Left cardiac atrium (tissue), 4 donors: ENCODE results near the gene HAUS6. TPM values are rescaled to one million over a fixed set of nuclear protein-coding genes. Genes with fewer than 3 reads are reported as not detected.
"Not testable (repeated sequence)": the region's sequence is repeated elsewhere in the genome, so short reads cannot be mapped to it uniquely, and the experiment has no call there.

Source experiments
- ATAC-seq, 2 donors: fragments of 200-7000 bp; cut with Tn5 transposase; one replicate each; pipeline ENCODE4 v1.9.1; 2020; ENCODE audit warnings: mild to moderate bottlenecking in 2 of 2, moderate library complexity in 2 of 2
- DNase-seq: peaks from one replicate; pipeline ENCODE4 v3.0.0-alpha.2; 2020
- intact Hi-C, 2 donors: fragments of 100-400 bp; cut with DNase I; formaldehyde crosslinking; loops; one replicate each; pipeline versions ENCODE4 v1.14.1 to v1.15.1; 2022 to 2023
- total RNA-seq, 2 donors: library from RNA; stranded (reverse); fragmentation: NEBNext Ultra II Directional; extraction: Animal tissue kit (Norgen Biotek cat#: 25700); gene quantifications; one replicate each; pipeline ENCODE4 v1.2.1, GENCODE V29; 2021
- donor health status: DM: no; HTN: yes; CAD: no.
- donor health status: DM: no; HTN: yes; CAD: no; lungs with severe emphysema.
- donor health status: DM: yes; HTN: yes; CAD: no.
- donor health status: Dilated cardiomyopathy.

HAUS6 gene
- total RNA-seq, 2 donors from 2014 or later, result 6.8 to 11.7 TPM

DNA sequence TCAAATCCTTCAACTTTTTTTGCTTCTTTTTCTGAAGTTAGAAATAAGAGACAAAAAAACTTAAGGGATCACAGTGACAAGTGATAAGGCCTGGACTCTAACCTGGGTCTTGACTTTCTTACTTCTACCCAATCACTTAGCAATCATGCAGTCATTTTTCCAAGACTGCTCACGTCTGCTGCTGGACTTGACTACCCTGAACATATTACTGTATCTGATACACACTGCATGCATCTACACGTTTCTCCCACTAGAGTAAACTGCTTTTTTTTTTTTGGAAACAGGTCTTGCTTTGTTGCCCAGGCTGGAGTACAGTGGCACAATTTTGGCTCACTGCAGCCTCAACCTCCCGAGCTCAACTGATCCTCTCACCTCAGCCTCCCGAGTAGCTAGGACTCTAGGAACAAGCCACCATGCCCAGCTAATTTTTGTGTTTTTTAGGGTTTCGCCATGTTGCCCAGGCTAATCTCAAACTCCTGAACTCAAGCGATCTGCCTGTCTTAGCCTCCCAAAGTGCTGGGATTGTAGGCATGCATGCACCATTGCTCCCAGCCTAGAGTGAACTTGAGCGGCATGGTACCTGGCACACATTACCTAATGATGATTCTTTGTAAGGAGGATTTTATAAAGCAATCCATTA, 17.2 kb upstream of the HAUS6 start:
- DNase-seq (no peak), ATAC-seq (no peak)
- intact Hi-C loops, result loop anchor here (2.0 to 10.0 kb wide), 2 partner anchors 43 to 55 kb away; no protein-coding TSS in a partner anchor

DNA sequence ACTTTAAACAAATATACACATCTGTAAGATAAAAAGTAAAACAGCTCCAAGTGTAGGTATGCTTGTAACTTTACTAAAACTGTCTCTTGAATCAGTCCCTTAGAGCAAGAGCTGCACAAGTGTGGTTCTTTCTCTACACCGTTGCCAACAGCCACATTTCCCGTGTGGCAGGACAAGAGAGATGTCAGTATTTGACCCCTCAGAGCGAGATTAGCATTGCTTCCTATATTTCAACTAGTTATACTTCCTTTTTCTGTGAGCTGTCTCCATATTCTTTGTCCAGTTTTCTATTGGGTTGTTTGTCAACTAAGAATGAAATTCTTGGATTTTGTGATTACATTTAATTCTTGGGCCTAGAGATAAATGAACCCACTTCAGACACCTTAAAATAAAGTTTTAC, 16.5 kb upstream of the HAUS6 start:
- DNase-seq, result no peak
- no peak for ATAC-seq
- intact Hi-C loops, result loop anchor here in 1 of 2 donors (10.0 kb wide), 1 partner anchor 56 kb away; no protein-coding TSS in a partner anchor

DNA sequence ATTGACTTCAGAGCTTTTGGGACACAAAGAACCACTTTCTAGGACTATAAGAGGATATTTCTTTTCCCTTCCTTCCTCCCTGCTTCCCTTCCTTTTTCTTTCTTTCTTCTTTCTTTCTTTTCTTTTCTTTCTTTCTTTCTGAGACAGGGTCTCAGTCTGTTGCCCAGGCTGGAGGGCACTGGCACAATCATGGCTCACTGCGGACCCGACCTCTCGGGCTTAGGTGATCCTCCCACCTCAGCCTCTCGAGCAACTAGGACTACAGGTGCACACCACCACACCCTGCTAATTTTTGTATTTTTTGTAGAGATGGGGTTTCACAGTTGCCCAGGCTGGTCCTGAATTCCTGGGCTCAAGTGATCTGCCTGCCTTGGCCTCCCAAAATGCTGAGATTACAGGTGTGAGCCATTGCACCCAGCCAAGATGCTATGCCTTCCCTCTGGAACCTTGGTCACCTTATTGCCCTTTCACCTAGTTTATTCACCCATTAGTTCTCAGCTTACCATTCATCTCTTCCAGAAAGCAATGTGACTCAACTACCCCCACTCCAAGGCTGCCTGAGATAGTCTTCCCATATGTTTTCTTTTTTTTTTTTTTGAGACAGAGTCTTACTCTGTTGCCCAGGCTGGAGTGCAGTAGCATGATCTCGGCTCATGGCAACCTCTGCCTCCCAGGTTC, 14.5 kb upstream of the HAUS6 start:
- no peak for ATAC-seq
- intact Hi-C loops, result loop anchor here in 1 of 2 donors (10.0 kb wide), 1 partner anchor 58 kb away; no protein-coding TSS in a partner anchor

DNA sequence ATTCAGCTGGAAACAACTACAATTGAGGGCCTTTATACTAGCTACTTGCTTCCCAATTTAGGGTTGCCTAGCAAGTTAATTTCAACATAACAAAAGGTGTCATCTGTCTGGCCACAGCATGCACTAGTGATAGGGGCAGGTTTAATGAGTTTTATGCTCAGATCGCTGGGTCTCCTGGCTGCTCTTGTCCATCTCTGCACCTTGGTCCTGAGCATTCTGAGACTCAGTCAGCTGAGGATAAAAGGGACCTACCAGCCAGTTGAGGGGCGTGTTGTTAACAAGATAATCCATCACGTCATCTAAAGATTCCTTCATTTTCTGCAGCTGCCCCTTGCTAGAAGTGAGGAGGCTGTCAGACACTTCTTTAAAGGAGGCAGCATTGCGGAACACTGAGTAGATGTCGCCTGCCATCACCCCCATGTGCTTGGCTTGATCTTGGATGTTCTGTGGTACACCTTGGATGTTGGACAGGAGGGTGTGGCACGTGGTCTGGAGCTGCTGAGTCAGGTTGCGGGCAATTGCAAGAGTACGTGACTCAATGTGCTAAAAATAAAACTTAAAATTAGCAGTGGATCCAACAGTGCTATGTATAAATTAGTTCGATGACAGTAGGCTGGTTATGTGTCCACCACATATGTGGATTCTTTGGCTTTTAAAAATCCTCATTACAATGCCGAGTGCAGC, 13.5 kb upstream of the HAUS6 start:
- intact Hi-C loops, result loop anchor here in 1 of 2 donors (10.0 kb wide), 1 partner anchor 59 kb away; no protein-coding TSS in a partner anchor
- DNase-seq (peak; percentile 66), ATAC-seq (peak; percentile 56 to 75)

More for the DNA sequence above, 14.5 kb upstream of the HAUS6 start:
- no peak for DNase-seq

DNA sequence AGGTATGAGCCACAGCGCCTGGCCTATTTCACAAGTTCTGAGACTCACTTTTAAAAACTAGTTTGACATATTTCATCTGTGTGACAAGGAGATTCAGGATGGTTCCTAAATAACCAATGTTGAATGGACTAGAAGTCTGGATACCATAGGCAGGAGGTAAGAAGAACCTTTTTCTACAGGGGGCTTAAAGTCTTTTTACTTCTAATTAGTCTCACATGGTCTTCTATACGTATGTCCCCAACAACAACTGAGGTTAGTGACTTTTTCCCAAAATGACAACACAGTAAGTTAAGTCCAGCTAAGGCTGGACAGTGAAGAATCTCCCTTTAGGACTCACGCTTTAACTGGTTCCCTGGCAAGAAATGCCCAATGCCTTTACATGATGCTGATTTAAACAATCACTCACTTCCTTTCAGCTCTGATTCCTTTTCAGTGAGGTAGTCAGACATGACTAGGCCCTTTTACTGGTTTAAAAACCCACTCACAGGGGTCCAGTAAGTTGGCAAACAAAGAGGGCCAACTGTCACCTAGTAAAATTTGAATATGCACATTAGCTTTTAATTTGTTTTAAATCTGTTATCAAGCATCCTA, 12.1 kb upstream of the HAUS6 start:
- ATAC-seq (no peak), DNase-seq (no peak)
- intact Hi-C loops, result loop anchor here in 1 of 2 donors (10.0 kb wide), 1 partner anchor 60 kb away; no protein-coding TSS in a partner anchor

DNA sequence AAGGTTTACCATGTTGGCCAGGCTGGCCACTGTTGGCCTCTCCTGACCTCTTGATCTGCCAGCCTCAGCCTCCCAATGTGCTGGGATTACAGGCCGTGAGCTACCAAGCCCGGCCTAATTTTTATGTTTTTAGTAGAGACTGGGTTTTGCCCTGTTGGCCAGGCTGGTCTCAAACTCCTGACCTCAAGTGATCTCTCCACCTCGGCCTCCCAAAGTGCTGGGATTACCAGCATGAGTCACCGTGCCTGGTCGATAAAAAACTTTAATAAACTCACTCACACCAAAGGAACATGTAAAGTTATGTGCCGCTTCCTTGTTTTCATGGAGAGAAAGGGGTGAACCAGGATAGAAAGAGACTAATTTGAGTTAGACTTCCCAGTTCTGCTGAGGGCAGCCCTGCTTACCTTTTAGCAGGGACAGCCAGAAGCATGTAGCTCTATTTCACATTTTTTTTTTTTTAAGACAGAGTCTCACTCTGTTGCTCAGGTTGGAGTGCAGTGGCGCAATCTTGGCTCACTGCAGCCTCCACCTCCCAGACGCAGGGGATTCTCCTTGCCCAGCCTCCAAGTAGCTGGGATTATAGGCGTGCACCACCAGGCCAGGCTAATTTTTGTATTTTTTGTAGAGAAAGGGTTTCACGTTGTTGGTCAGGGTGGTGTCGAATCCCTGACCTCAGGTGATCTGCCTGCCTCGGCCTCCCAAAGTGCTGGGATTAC, 11.4 kb upstream of the HAUS6 start:
- ATAC-seq, result no peak
- intact Hi-C loops, result loop anchor here in 1 of 2 donors (10.0 kb wide), 1 partner anchor 61 kb away; no protein-coding TSS in a partner anchor
- no peak for DNase-seq

DNA sequence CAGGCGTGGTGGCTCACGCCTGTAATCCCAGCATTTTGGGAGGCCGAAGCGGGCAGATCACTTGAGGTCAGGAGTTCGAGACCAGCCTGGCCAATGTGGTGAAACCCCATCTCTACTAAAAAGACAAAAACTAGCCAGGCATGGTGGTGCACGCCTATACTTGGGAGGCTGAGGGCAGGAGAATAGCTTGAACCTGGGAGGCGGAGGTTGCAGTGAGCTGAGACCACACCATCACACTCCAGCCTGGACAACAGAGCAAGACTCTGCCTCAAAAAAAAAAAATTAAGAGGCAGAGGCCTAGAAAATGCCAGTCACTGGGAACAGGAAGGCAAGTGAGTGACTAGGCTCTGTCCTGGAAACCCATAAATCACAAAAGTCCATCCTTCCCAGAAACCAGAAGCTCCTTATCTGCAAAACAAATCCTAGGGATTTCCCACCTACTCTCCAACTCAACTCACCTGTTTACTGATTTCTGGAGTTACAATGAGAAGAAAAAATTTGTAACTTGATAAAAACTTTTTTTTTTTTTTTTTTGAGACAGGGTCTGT, 10.4 kb upstream of the HAUS6 start:
- not testable (repeated sequence) for DNase-seq, ATAC-seq
- intact Hi-C loops, result loop anchor here in 1 of 2 donors (10.0 kb wide), 1 partner anchor 62 kb away; no protein-coding TSS in a partner anchor

DNA sequence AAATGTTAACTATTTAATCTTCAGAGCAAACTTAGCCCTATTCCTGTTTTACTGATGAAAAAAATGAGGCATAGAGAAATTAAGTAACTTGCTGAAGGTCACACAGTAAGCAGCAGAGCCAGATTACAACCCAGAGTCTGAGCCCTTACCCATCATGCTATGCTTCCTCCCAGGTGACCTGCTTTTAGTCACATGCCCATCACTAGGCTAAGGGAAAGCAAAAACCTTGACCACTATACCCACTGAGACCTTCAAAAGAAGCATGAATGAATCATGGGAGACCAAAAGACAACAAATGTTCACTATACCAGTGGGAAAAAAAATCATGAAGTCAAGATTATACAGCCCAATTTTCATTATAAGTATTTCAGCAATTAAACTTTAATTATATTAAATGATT, 5.3 kb upstream of the HAUS6 start:
- DNase-seq (no peak), ATAC-seq (no peak)
- intact Hi-C loops, result no loop called here

DNA sequence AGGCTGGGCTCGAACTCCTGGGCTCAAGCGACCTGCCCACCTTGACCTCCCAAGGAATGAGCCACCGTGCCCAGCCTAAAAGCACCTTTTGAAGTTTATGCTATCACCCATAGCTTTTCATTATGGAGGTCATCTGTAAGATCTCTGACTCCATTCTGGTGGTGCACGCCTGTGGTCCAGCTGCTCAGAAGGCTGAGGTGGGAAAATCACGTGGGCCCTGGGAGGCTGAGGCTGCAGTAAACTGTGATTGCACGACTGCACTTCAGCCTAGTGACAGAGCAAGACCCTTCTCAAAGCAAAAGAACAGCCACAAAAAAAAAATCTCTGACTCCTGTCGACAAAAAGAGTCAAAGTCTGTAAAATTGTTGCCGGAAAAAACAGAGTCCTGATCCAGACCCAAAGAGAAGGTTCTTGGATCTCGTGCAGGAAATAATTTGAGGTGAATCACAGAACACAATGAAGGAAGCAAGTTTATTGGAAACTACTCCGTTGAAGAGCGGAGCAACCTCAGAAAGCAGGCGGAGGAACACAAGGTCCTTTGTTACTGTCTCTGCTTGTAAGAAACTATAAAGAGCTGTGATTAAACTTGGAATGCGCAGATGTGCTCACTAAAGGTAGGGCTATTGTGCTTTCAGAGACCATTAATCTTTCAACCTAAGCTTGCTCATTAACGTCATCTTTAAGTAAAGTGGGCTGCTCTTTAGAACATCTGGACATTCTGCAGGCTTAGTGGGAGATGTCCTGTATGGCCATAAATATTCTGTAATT, 2.0 kb upstream of the HAUS6 start:
- intact Hi-C loops, result no loop called here
- no peak for DNase-seq
- ATAC-seq, result no peak

DNA sequence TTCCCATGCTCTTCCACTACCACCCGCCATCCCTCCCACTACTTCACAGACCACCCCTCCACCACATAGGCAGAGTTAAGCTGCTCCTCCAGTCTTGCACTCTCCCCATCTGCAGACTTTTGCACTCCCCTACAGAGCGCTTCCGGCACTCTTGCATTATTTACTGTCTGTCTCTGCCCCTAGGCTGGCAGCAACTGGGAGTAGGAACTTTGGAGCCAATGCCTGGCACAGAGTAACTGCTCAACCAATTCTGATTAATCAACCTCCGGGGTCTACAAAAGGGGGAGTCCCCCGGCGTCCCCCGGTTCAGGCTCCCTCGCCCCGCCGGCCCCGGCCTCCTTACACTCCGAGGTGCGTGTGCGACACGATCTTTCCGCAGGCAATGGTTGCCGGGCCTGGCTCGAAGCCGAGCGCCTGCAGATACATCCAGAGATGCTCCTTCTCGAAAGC, 498 bp downstream of the HAUS6 start:
- intact Hi-C loops, result loop anchor here in 1 of 2 donors (2.0 kb wide), 1 partner anchor 71 kb away; no protein-coding TSS in a partner anchor
- DNase-seq, result peak; percentile 46
- ATAC-seq, result peak; percentile 10 to 33

DNA sequence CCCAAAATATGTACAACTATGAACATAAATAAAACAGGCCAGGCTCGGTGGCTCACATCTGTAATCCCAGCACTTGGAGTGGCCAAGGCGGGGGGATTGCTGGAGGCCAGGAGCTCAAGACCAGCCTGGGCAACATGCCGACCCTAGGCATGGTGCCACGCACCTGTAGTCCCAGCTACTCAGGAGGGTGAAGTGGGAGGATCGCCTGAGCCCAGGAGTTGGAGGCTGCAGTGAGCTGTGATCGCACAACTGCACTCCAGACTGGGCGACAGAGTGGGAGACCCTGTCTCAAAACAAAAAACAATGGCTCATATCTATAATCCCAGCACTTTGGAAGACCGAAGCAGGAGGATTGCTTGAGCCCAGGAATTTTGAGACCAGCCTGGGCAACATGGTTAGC, 1.5 kb downstream of the HAUS6 start:
- ATAC-seq (no peak), DNase-seq (no peak)
- intact Hi-C loops, result no loop called here

DNA sequence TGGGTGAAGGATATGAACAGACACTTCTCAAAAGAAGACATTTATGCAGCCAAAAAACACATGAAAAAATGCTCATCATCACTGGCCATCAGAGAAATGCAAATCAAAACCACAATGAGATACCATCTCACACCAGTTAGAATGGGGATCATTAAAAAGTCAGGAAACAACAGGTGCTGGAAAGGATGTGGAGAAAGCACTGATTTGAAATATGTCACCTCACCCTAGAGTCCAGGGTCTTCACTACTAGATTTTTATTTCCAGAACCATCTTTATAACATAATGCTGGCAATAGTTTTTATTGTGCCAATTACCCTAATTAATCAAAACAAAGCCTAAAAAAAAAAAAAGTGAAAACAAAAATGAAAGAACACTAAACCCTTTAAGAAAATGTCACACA, 5.3 kb downstream of the HAUS6 start:
- ATAC-seq, result not testable (repeated sequence)
- intact Hi-C loops, result loop anchor here in 1 of 2 donors (10.0 kb wide), 1 partner anchor 277 kb away; no protein-coding TSS in a partner anchor

DNA sequence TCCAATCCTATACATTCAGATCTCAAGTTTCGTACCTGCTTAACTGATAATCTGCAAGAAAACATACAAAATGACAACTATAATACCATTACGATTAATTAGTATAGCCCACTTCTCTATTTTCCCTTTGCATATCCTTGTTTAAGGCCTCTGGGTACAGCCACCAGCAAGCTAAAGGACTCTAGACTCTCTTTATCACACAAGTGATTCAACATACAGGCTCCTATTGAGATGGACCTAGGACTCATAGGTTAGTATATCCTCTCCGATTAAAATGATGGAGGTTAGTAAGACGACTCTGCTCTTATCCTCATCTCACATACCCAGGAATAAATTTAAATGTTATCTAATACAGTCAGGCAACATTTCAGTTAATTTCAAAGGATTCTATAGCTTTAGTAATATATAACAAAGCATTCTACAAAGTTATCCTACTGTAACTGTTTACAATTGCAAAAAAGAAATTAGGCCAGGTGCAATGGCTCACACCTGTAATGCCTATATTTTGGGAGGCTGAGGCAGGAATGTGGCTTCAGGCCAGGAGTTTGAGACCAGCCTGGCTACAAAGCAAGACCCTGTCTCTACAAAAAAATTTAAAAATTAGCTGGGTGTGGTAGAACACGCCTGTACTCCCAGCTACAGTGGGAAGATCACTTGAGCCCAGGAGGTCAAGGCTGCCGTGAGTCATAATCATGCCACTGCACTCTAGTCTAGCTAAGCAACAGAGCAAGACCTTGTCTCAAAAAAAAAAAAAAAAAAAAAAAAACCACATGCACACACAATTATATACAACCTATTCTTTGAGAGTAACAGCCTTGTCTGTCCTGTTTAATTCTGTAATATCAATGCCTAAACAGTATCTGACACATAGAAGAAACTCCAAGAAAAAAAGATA, 15.4 kb downstream of the HAUS6 start:
- ATAC-seq (no peak), DNase-seq (no peak)
- intact Hi-C loops, result no loop called here

More for the DNA sequence above, 5.3 kb downstream of the HAUS6 start:
- not testable (repeated sequence) for DNase-seq

DNA sequence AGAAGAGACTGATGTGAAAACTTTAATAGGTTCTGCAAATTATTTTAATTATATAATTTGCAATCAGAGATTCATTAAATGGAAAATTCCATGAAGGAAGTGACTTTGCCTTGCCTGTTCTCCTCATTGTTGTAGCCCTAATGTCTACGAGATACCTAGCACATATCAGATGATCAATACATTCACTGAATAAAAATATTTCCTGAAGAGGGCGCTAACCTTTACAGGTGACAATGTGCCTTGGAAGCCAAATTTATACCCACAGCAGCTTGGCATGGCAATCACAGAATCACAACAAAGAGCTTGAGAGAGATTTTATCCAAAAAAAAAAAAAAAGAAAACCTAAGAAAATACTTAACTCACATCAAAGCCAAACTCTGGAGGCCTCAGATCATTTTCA, 17.4 kb downstream of the HAUS6 start:
- no peak for DNase-seq
- no peak for ATAC-seq
- intact Hi-C loops, result no loop called here

DNA sequence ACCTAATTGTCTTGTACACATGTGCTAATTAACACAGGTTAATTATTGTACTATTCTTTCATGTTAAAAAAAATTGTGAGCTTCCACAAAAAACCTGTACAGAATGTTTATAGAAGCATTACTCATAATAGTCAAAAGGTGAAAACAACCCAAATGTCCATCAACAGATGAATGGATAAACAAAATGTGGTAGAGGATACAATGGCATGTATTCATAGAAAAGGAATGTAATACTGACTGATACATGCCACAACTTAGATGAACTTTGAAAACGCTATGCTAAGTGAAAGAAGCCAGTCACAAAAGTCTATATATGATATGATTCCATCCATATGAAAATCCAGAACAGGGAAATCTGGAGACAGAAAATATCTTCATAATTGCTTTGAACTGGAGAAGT, 27.9 kb downstream of the HAUS6 start:
- intact Hi-C loops, result no loop called here
- ATAC-seq (no peak), DNase-seq (no peak)

DNA sequence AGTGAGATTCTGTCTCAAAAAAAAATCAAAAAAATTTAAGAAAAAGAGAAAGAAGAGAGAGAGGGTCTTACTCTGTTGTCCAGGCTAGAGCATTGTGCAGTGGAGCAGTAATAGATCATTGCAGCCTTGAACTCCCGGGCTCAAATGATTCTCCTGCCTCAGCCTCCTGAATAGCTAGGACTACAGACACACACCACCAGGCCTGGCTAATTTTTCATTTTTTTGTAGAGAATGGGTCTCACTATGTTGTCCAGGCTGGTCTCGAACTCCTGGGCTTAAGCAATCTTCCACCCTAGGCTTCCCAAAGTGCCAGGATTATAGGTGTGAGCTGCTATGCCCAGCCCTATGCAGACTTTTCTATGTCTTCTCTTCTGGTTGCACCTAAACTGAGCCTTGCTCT, 28.5 kb downstream of the HAUS6 start:
- DNase-seq (no peak), ATAC-seq (no peak)
- intact Hi-C loops, result no loop called here

DNA sequence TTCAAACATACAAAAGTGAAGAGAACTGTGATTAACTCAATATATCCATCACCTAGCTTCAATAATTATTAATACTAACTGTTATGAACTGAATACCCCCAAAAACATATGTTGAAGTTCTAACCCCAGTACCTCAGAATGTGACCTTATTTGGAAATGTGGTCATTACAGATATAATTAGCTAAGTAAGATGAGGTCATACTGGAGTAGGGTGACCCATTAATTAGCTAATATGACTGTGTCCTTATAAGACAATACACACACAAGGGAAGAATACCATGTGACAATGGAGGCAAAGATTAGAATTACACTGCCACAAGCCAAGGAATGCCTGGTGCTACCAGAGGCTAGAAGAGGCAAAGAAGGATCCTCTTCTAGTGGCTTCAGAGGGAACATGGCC, 45.7 kb downstream of the HAUS6 start:
- intact Hi-C loops, result no loop called here
- ATAC-seq (no peak), DNase-seq (no peak)
